Endometrial microvascular endothelial cells (primary cell): ENCODE measurements around the gene CSTB. TPM values are rescaled to one million over a fixed set of nuclear protein-coding genes. Genes with fewer than 3 reads are reported as not detected.

Experiments
- total RNA-seq: library from RNA; depleted of rRNA; stranded (reverse); fragments of >200 nt; gene quantifications from one replicate; pipeline ENCODE4 v1.2.3, GENCODE V29; 2015; ENCODE audit errors: inconsistent ontology term

The CSTB gene
- total RNA-seq, 1 donor from 2014 or later: 19.1 TPM

Other genes starting within 250 kb of the CSTB start
- 0.37 TPM for gene HSF2BP, start 116.8 kb downstream of the CSTB start, total RNA-seq
- 43.7 TPM for gene RRP1B, start 116.7 kb downstream of the CSTB start, total RNA-seq
- gene PDXK, start 57.2 kb downstream of the CSTB start, total RNA-seq: 73.7 TPM
- gene RRP1, start 13.3 kb upstream of the CSTB start, total RNA-seq: 61.6 TPM
- 72.7 TPM for gene AGPAT3, start 88.9 kb upstream of the CSTB start, total RNA-seq
- 19.0 TPM for gene TRAPPC10, start 236.0 kb upstream of the CSTB start, total RNA-seq